Limb (tissue), 2 donors: ENCODE measurements around the gene ATG9A.

Source experiments
- DNase-seq, 2 donors: peaks; one replicate each; pipeline ENCODE4 v3.0.0-alpha.2; 2016; ENCODE audit errors: extremely low spot score in 2 of 2

ATG9A gene

GRCh38 chr2:219178377-219179175 lies 50.9 kb downstream of the ATG9A start:
- peak in 1 of 2 donors; percentile 2 for DNase-seq

- DNase-seq: peak; percentile 91 to 94
These were observed 51.7 kb downstream of the ATG9A start, which contains the start of gene RETREG2 for GRCh38 chr2:219177552-219178376. RETREG2 (plus strand) TSS chr2:219178275; CDS start chr2:219178353, 78 bp downstream.

- DNase-seq: peak; percentile 80 to 88
These were observed 52.5 kb downstream of the ATG9A start, which contains the start of gene CNPPD1 for GRCh38 chr2:219176818-219177551. CNPPD1 (minus strand) TSS chr2:219176925; CDS start chr2:219176828, 97 bp downstream.

DNA sequence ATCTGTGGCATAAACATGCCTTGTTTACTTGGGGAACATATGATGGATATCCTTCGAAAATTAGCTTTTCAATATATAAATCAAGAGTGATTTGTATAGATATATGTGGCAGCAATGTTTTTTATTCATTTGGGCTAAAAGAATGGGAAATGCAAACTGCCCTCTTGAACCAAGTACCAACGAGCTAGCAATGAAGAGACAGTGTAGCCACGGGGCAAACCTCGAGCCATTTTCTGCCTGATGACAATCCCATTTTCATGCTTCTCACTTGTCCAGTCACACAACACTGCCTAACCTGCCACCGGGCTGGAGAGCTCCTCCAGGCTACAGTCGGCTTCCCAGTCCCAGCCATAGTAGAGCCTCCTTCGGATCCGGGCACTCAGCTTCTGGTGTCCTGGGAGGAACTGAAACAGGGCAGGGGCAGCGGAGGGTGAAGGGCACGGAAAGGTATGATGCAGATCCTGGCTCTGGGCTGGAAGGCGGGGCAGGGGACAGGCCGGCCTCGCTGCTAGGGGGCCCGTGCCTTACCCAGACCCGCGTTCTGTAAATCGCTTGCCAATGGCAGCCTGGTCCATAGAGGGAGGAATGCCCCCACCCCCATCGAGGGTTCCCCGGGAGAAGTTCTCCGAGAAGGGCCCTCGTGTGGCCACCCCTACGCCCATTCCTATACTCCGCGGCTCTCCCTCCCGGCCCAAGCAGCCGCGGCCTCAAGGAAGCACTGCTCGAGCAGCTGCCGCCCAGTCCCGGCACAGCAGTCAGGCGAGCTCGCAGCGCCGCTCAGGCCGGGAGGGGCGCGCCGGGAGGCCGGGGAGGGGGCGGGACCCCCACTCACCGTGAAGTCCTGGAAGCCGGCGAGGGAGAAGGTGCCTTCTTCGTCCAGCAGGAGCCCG lies 53.3 kb downstream of the ATG9A start:
- DNase-seq: no peak

DNA sequence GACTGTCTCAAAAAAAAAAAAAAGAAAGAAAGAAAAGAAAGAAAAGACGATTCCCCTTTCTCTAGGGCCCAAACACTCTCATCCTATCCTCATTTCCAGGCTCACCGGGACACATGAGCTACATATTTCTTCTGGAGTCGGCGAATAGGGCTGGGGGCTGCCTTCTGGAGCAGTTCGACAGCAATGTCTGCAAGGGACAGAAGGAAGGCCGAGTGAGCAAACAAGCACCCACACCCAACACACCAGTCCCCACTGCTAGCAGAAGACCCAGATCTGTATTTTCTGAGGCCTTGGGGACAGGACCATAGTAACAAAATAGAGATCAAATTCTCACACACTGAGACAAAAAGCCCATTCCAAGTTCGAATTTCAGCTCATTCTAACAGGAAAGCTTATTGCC lies 54.0 kb downstream of the ATG9A start:
- no peak for DNase-seq

GRCh38 chr2:219174801-219175200 lies 54.6 kb downstream of the ATG9A start:
- no peak for DNase-seq

GRCh38 chr2:219174146-219174545 lies 55.3 kb downstream of the ATG9A start:
- no peak for DNase-seq

DNA sequence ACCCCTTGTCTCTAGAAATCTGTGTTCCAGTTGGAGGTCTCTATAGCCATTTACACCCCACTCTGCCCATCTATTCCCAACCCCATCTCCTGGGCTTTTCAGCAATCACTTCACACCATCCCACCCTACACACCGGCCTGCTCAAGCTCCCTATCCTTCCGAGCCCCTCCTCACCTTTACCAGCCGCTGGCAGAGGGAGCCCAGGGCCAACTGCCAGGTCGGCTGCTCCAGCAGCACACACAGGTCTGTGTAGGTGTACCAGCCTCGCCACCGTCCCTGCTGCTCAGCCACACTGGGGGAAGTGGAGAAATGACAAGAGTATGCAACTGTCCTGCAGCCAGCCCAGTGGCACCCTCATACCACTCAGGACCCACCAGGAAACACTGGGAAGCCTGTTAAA lies 56.3 kb downstream of the ATG9A start:
- no peak for DNase-seq

GRCh38 chr2:219172231-219173154 lies 56.9 kb downstream of the ATG9A start:
- DNase-seq: no peak

DNA sequence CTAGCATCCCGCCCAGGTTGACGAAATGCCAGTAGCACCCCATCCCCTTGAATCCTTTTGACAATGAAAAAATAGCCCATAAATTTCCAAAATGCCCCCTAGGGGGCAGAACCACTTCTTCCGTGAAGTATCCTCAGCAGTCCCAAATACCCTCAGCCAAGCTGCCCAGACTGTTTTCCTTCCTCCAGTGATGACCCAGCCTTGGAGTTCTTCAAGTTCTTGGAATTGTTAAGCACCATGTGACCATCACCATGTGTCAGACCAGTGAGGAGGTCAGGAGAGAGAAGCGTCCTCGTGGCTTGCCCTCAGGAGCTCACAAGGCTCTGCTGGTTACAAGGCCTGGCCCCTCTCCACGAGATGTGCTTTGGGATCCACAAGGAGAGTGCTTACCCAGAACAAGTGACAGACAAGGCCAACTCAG lies 58.2 kb downstream of the ATG9A start:
- peak in 1 of 2 donors; percentile 8 for DNase-seq

DNA sequence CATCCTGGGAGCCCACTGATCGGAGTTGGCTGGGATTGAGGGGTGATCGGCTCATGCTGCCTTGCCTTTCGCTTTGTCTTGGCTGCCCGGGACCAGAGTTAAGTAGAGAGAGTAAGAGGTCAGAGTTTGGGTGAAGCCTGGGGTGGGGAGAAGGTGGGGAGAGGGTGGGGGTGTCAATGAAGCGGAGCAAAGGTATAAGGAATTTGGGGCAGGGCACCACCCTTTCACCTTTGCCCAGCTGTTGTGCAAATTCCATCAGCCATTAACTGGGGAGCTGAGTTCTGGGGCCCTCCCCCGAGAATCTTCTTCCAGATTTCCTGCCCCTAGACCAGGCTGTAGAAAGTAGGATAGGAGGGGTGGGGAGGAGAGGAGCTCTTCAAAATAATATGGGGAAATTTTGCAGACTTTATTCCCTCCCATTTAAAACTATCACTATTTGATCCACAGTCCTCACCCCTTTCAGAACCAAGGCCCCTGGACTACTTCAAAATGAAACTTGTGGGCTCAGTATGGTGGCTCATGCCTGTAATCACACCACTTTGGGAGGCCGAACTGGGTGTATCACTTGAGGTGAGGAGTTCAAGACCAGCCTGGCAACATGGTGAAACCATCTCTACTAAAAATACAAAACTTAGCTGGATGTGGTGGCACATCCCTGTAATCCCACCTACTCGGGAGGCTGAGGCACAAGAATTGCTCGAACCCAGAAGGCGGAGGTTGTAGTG lies 59.3 kb downstream of the ATG9A start, which contains the start of gene SLC23A3:
TSS of gene SLC23A3 (minus strand) at position 100 of the 725 bp plus-strand sequence. CDS start at position 55, 45 bp downstream.
- DNase-seq: no peak
